ENCODE results near the gene KRT84. TPM values are rescaled to one million over a fixed set of nuclear protein-coding genes. Genes with fewer than 3 reads are reported as not detected.

Gene KRT84
- total and polyA plus RNA-seq, 10 of the 15 experiments (the other 5 are each of a cell fraction or from before 2014, with no cell fraction given), result not detected

DNA sequence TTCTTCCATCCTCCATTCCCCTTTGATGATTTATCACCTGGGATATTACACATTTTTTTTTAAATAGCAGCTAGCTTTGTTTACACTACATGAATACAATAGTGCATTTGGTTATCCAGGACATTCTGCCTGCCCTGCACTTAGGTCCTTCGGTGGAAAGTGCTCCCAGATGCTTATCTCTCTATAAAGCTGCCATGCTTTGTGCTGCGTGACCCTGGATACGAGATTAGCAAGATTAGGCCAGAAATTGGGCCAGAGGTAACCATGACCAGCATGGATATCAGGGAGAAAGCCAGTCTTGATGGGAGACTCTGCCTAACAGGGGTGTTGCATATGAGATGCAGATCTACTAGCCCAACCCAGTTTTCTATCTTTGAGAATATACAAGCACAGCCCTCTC is 52.1 kb downstream of the KRT84 start (continued):
- TF ChIP-seq, protein P1, sequence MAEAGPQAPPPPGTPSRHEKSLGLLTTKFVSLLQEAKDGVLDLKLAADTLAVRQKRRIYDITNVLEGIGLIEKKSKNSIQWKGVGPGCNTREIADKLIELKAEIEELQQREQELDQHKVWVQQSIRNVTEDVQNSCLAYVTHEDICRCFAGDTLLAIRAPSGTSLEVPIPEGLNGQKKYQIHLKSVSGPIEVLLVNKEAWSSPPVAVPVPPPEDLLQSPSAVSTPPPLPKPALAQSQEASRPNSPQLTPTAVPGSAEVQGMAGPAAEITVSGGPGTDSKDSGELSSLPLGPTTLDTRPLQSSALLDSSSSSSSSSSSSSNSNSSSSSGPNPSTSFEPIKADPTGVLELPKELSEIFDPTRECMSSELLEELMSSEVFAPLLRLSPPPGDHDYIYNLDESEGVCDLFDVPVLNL (IDR thresholded peaks at IDR 0.05; ENCODE audit: low read depth, low read length), result no peak
- TF ChIP-seq SMC3 (IDR thresholded peaks at IDR 0.05; ENCODE audit: borderline replicate concordance, low read length), result no peak
- TF ChIP-seq MYC (IDR thresholded peaks at IDR 0.05; ENCODE audit: insufficient read depth, insufficient read length, insufficient replicate concordance, low read length, severe bottlenecking), result no peak
- no peak for TF ChIP-seq LARP7 (IDR thresholded peaks at IDR 0.05)
- no peak for TF ChIP-seq POLR2AphosphoS2 (IDR thresholded peaks at IDR 0.05; ENCODE audit: low read depth, low read length)
- no peak for TF ChIP-seq NFYA (IDR thresholded peaks at IDR 0.05; ENCODE audit: borderline replicate concordance, low read depth, low read length)

DNA sequence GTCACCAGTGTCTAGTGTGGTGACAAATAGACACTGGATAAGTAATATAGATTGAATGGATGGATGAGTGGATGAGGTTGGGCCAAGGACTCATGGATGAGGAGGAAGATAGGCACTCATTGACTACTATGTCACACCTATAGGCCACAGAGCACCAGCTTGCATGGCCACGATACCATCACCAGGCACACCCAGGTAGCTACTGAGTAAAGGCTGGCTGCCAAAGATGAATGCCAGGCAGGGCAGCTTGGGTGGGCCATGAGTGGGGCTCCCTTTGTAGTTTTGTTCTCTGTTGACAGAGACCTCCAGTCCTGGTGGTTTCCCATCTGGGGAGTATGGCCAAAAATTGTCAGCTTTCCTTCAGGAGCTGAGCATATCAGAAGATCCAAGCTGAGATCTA is 53.1 kb downstream of the KRT84 start:
- H3K79me2 ChIP-seq (ENCODE audit: control insufficient read depth, insufficient read depth, low read length), result no peaks in the 10 kb centered on the region
- SMC1A ChIA-PET (ENCODE audit: uncharacterized antibody, unreplicated experiment), result no interaction called here
- in situ Hi-C loops (cut with MboI), result no loop called here
- FAIRE-seq (no peak), DNase-seq (ENCODE audit: low read depth, low spot score) (no peak), ATAC-seq (no peak)
- no peaks in the 10 kb centered on the region; the same call in 2 of the 3 replicates for H3K9me3 ChIP-seq (replicated peaks; ENCODE audit: control insufficient read depth, insufficient read depth, low read length)
- peaks cover 0 to 2% of the 10 kb centered on the region in 2 experiments; a peak in 2 of 4 replicates for H3K27me3 ChIP-seq (replicated peaks in 1 of 2; ENCODE audit: control insufficient read depth in 2 of 2, insufficient read depth in 2 of 2, low read length in 1 of 2)
- no peak overlapping the region for H2AFZ ChIP-seq (ENCODE audit: control insufficient read depth, low read depth, low read length)
- no TSS peak for BruUV-seq (replicated peaks)
- CTCF ChIA-PET, result interaction anchor here (1.0 to 1.6 kb wide), 2 partner anchors 39 to 548 kb away, joined by 3 to 4 read pairs; no protein-coding TSS in a partner anchor
- RAD21 ChIA-PET (ENCODE audit: unreplicated experiment), result no interaction called here
- intact Hi-C loops (cut with micrococcal nuclease; ENCODE audit: unreplicated experiment), result no loop called here
- WGBS (ENCODE audit: insufficient coverage, insufficient replicate concordance, low lambda C conversion rate, missing lambda C conversion rate), result 43% methylated on average over 1 of the region's 1 CpG
- no peaks in the 10 kb centered on the region for H4K20me1 ChIP-seq (ENCODE audit: control insufficient read depth, insufficient read depth)
- no peaks in the 10 kb centered on the region for H3K36me3 ChIP-seq (ENCODE audit: control insufficient read depth in 2 of 2, insufficient read depth in 2 of 2, low read length in 1 of 2)
- no peak overlapping the region for H3K9ac ChIP-seq (ENCODE audit: control insufficient read depth, insufficient read depth, low read length)
- POLR2A ChIA-PET, result no interaction called here
- H3K4me1 ChIP-seq (ENCODE audit: control insufficient read depth, insufficient read depth, low read length), result peaks cover 5% of the 10 kb centered on the region
- no peak overlapping the region for H3K4me2 ChIP-seq (ENCODE audit: control insufficient read depth, insufficient read depth)
- no peak overlapping the region for H3K27ac ChIP-seq (ENCODE audit: control insufficient read depth, insufficient read depth)
- no peak overlapping the region for H3K4me3 ChIP-seq
- TF ChIP-seq BCL11A (IDR thresholded peaks at IDR 0.05; ENCODE audit: low read depth, low read length) (no peak), SIX5 (IDR thresholded peaks at IDR 0.05; ENCODE audit: low read depth, low read length, severe bottlenecking) (no peak), YY1 (IDR thresholded peaks at IDR 0.05; ENCODE audit: low read depth, low read length) (no peak), ZNF274 (IDR thresholded peaks at IDR 0.05; ENCODE audit: insufficient read depth, insufficient read length) (no peak), JUNB (IDR thresholded peaks at IDR 0.05) (no peak), CEBPB (IDR thresholded peaks at IDR 0.05; ENCODE audit: borderline replicate concordance in 1 of 2, low read depth in 2 of 2, low read length in 2 of 2) (no peak), NRF1 (conservative IDR thresholded peaks at IDR 0.05; ENCODE audit: low read depth, low read length) (no peak)
- TF ChIP-seq, protein P2, sequence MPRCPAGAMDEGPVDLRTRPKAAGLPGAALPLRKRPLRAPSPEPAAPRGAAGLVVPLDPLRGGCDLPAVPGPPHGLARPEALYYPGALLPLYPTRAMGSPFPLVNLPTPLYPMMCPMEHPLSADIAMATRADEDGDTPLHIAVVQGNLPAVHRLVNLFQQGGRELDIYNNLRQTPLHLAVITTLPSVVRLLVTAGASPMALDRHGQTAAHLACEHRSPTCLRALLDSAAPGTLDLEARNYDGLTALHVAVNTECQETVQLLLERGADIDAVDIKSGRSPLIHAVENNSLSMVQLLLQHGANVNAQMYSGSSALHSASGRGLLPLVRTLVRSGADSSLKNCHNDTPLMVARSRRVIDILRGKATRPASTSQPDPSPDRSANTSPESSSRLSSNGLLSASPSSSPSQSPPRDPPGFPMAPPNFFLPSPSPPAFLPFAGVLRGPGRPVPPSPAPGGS (IDR thresholded peaks at IDR 0.05; ENCODE audit: borderline replicate concordance, insufficient read depth, low read depth, low read length, poor library complexity, severe bottlenecking), result no peak
- TF ChIP-seq, protein P3, sequence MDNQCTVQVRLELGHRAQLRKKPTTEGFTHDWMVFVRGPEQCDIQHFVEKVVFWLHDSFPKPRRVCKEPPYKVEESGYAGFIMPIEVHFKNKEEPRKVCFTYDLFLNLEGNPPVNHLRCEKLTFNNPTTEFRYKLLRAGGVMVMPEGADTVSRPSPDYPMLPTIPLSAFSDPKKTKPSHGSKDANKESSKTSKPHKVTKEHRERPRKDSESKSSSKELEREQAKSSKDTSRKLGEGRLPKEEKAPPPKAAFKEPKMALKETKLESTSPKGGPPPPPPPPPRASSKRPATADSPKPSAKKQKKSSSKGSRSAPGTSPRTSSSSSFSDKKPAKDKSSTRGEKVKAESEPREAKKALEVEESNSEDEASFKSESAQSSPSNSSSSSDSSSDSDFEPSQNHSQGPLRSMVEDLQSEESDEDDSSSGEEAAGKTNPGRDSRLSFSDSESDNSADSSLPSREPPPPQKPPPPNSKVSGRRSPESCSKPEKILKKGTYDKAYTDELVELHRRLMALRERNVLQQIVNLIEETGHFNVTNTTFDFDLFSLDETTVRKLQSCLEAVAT (IDR thresholded peaks at IDR 0.05), result no peak
- TF ChIP-seq, protein P4, sequence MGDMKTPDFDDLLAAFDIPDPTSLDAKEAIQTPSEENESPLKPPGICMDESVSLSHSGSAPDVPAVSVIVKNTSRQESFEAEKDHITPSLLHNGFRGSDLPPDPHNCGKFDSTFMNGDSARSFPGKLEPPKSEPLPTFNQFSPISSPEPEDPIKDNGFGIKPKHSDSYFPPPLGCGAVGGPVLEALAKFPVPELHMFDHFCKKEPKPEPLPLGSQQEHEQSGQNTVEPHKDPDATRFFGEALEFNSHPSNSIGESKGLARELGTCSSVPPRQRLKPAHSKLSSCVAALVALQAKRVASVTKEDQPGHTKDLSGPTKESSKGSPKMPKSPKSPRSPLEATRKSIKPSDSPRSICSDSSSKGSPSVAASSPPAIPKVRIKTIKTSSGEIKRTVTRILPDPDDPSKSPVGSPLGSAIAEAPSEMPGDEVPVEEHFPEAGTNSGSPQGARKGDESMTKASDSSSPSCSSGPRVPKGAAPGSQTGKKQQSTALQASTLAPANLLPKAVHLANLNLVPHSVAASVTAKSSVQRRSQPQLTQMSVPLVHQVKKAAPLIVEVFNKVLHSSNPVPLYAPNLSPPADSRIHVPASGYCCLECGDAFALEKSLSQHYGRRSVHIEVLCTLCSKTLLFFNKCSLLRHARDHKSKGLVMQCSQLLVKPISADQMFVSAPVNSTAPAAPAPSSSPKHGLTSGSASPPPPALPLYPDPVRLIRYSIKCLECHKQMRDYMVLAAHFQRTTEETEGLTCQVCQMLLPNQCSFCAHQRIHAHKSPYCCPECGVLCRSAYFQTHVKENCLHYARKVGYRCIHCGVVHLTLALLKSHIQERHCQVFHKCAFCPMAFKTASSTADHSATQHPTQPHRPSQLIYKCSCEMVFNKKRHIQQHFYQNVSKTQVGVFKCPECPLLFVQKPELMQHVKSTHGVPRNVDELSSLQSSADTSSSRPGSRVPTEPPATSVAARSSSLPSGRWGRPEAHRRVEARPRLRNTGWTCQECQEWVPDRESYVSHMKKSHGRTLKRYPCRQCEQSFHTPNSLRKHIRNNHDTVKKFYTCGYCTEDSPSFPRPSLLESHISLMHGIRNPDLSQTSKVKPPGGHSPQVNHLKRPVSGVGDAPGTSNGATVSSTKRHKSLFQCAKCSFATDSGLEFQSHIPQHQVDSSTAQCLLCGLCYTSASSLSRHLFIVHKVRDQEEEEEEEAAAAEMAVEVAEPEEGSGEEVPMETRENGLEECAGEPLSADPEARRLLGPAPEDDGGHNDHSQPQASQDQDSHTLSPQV (IDR thresholded peaks at IDR 0.05), result no peak

Data from GM12878 (cell line).